Measurements from ENCODE around the gene LGALS9B.
"Not testable (repeated sequence)": the region's sequence is repeated elsewhere in the genome, so short reads cannot be mapped to it uniquely, and the experiment has no call there.

The LGALS9B gene

GRCh38 chr17:20455106-20455505 lies 12.2 kb downstream of the LGALS9B start:
- H3K27ac ChIP-seq (ENCODE audit: insufficient read depth in 1 of 2, low read depth in 1 of 2, low read length in 2 of 2, poor library complexity in 1 of 2, severe bottlenecking in 2 of 2); H3K4me3 ChIP-seq (ENCODE audit: control insufficient read depth in 1 of 7, extremely low read depth in 1 of 7, insufficient read depth in 4 of 7, low read depth in 2 of 7, low read length in 6 of 7); DNase-seq; H3K4me1 ChIP-seq (ENCODE audit: control extremely low read depth in 1 of 4, control insufficient read depth in 4 of 4, insufficient read depth in 4 of 4, low read length in 3 of 4); H3K27me3 ChIP-seq (replicated peaks in 2 of 5; ENCODE audit: control insufficient read depth in 4 of 5, insufficient read depth in 5 of 5, low read length in 4 of 5); H3K9me3 ChIP-seq (ENCODE audit: control extremely low read depth in 1 of 5, control insufficient read depth in 4 of 5, insufficient read depth in 2 of 5, low read depth in 1 of 5, low read length in 4 of 5); POLR2A ChIA-PET; H3K36me3 ChIP-seq (ENCODE audit: control insufficient read depth in 4 of 4, insufficient read depth in 4 of 4, low read length in 3 of 4); CTCF ChIA-PET: not testable (repeated sequence)
- WGBS (ENCODE audit: insufficient coverage), result no CpG with 5 or more reads among the region's 10 CpGs

- H3K4me1 ChIP-seq (ENCODE audit: control extremely low read depth in 1 of 4, control insufficient read depth in 4 of 4, insufficient read depth in 4 of 4, low read length in 3 of 4); H3K9me3 ChIP-seq (ENCODE audit: control extremely low read depth in 1 of 5, control insufficient read depth in 4 of 5, insufficient read depth in 2 of 5, low read depth in 1 of 5, low read length in 4 of 5); H3K36me3 ChIP-seq (ENCODE audit: control insufficient read depth in 4 of 4, insufficient read depth in 4 of 4, low read length in 3 of 4); H3K27ac ChIP-seq (ENCODE audit: insufficient read depth in 1 of 2, low read depth in 1 of 2, low read length in 2 of 2, poor library complexity in 1 of 2, severe bottlenecking in 2 of 2); H3K4me3 ChIP-seq (ENCODE audit: control insufficient read depth in 1 of 7, extremely low read depth in 1 of 7, insufficient read depth in 4 of 7, low read depth in 2 of 7, low read length in 6 of 7); CTCF ChIA-PET; POLR2A ChIA-PET; H3K27me3 ChIP-seq (replicated peaks in 2 of 5; ENCODE audit: control insufficient read depth in 4 of 5, insufficient read depth in 5 of 5, low read length in 4 of 5); DNase-seq: not testable (repeated sequence)
- WGBS (ENCODE audit: insufficient coverage), result no CpG with 5 or more reads among the region's 11 CpGs
Observed at GRCh38 chr17:20453820-20454434, 13.4 kb downstream of the LGALS9B start.

DNA sequence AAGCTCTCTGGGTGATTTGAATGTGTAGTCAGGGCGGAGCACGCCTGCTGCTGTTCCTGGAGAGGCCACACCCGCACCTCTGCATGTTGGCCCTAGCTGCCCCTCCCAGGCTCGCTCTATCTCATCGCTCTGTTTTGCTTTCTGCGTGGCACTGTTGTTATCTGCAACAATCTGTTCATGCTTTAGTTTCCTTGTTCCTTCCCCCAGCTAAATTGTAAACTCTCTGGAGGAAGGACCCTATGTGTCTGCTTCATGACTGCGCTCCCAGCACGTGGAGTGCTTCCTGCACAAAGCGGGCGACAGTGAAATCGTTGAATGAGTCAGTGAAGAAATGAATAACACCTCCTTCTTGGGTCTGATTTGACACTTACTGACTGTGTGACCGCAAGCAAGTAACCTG lies 16.5 kb downstream of the LGALS9B start:
- H3K27me3 ChIP-seq (replicated peaks in 2 of 5; ENCODE audit: control insufficient read depth in 4 of 5, insufficient read depth in 5 of 5, low read length in 4 of 5); H3K9me3 ChIP-seq (ENCODE audit: control extremely low read depth in 1 of 5, control insufficient read depth in 4 of 5, insufficient read depth in 2 of 5, low read depth in 1 of 5, low read length in 4 of 5); H3K4me1 ChIP-seq (ENCODE audit: control extremely low read depth in 1 of 4, control insufficient read depth in 4 of 4, insufficient read depth in 4 of 4, low read length in 3 of 4); CTCF ChIA-PET; H3K36me3 ChIP-seq (ENCODE audit: control insufficient read depth in 4 of 4, insufficient read depth in 4 of 4, low read length in 3 of 4); POLR2A ChIA-PET; H3K27ac ChIP-seq (ENCODE audit: insufficient read depth in 1 of 2, low read depth in 1 of 2, low read length in 2 of 2, poor library complexity in 1 of 2, severe bottlenecking in 2 of 2); H3K4me3 ChIP-seq (ENCODE audit: control insufficient read depth in 1 of 7, extremely low read depth in 1 of 7, insufficient read depth in 4 of 7, low read depth in 2 of 7, low read length in 6 of 7): not testable (repeated sequence)
- DNase-seq, result peak; percentile 65 to 90 (median 75)
- no CpG with 5 or more reads among the region's 12 CpGs for WGBS (ENCODE audit: insufficient coverage)

- 97% methylated on average over 6 of the region's 26 CpGs for WGBS (ENCODE audit: insufficient coverage)
- CTCF ChIA-PET, POLR2A ChIA-PET: not testable (repeated sequence)
Observed at GRCh38 chr17:20447534-20448321, 19.6 kb downstream of the LGALS9B start.

DNA sequence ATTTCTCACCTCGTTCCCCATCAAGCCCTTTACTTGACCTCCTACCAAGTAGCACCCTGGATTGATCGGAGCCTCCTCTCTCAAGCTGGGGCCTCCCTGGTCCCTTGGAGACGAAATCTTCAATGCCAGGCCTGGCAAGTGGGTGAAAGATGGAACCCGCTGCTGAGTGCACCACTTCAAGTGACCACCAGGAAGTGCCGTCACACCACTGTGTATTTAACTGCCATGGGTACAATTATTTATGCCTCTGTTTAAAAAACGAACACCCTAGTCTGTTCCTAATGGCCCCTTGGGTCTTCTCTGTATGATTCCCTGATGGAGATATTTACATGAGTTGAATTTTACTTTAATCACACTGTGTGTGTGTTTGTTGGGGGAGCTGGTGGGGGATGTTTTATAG lies 20.4 kb downstream of the LGALS9B start:
- WGBS (ENCODE audit: insufficient coverage), result no CpG with 5 or more reads among the region's 6 CpGs
- H3K36me3 ChIP-seq (ENCODE audit: control insufficient read depth in 4 of 4, insufficient read depth in 4 of 4, low read length in 3 of 4); H3K9me3 ChIP-seq (ENCODE audit: control extremely low read depth in 1 of 5, control insufficient read depth in 4 of 5, insufficient read depth in 2 of 5, low read depth in 1 of 5, low read length in 4 of 5); H3K27ac ChIP-seq (ENCODE audit: insufficient read depth in 1 of 2, low read depth in 1 of 2, low read length in 2 of 2, poor library complexity in 1 of 2, severe bottlenecking in 2 of 2); CTCF ChIA-PET; H3K4me1 ChIP-seq (ENCODE audit: control extremely low read depth in 1 of 4, control insufficient read depth in 4 of 4, insufficient read depth in 4 of 4, low read length in 3 of 4); H3K27me3 ChIP-seq (replicated peaks in 2 of 5; ENCODE audit: control insufficient read depth in 4 of 5, insufficient read depth in 5 of 5, low read length in 4 of 5); POLR2A ChIA-PET; H3K4me3 ChIP-seq (ENCODE audit: control insufficient read depth in 1 of 7, extremely low read depth in 1 of 7, insufficient read depth in 4 of 7, low read depth in 2 of 7, low read length in 6 of 7): not testable (repeated sequence)
- peak in 1 of 3 donors; percentile 4 for DNase-seq

More at GRCh38 chr17:20447534-20448321, 19.6 kb downstream of the LGALS9B start:
- H3K4me1 ChIP-seq (ENCODE audit: control extremely low read depth in 1 of 4, control insufficient read depth in 4 of 4, insufficient read depth in 4 of 4, low read length in 3 of 4); DNase-seq; H3K9me3 ChIP-seq (ENCODE audit: control extremely low read depth in 1 of 5, control insufficient read depth in 4 of 5, insufficient read depth in 2 of 5, low read depth in 1 of 5, low read length in 4 of 5); H3K36me3 ChIP-seq (ENCODE audit: control insufficient read depth in 4 of 4, insufficient read depth in 4 of 4, low read length in 3 of 4); H3K27ac ChIP-seq (ENCODE audit: insufficient read depth in 1 of 2, low read depth in 1 of 2, low read length in 2 of 2, poor library complexity in 1 of 2, severe bottlenecking in 2 of 2); H3K27me3 ChIP-seq (replicated peaks in 2 of 5; ENCODE audit: control insufficient read depth in 4 of 5, insufficient read depth in 5 of 5, low read length in 4 of 5); H3K4me3 ChIP-seq (ENCODE audit: control insufficient read depth in 1 of 7, extremely low read depth in 1 of 7, insufficient read depth in 4 of 7, low read depth in 2 of 7, low read length in 6 of 7): not testable (repeated sequence)

GRCh38 chr17:20444581-20445236 lies 22.6 kb downstream of the LGALS9B start:
- POLR2A ChIA-PET; H3K4me3 ChIP-seq (ENCODE audit: control insufficient read depth in 1 of 7, extremely low read depth in 1 of 7, insufficient read depth in 4 of 7, low read depth in 2 of 7, low read length in 6 of 7); H3K36me3 ChIP-seq (ENCODE audit: control insufficient read depth in 4 of 4, insufficient read depth in 4 of 4, low read length in 3 of 4); DNase-seq; CTCF ChIA-PET; H3K27ac ChIP-seq (ENCODE audit: insufficient read depth in 1 of 2, low read depth in 1 of 2, low read length in 2 of 2, poor library complexity in 1 of 2, severe bottlenecking in 2 of 2); H3K9me3 ChIP-seq (ENCODE audit: control extremely low read depth in 1 of 5, control insufficient read depth in 4 of 5, insufficient read depth in 2 of 5, low read depth in 1 of 5, low read length in 4 of 5); H3K4me1 ChIP-seq (ENCODE audit: control extremely low read depth in 1 of 4, control insufficient read depth in 4 of 4, insufficient read depth in 4 of 4, low read length in 3 of 4); H3K27me3 ChIP-seq (replicated peaks in 2 of 5; ENCODE audit: control insufficient read depth in 4 of 5, insufficient read depth in 5 of 5, low read length in 4 of 5): not testable (repeated sequence)
- WGBS (ENCODE audit: insufficient coverage), result 89% methylated on average over 1 of the region's 8 CpGs

GRCh38 chr17:20444173-20444572 lies 23.2 kb downstream of the LGALS9B start:
- H3K4me1 ChIP-seq (ENCODE audit: control extremely low read depth in 1 of 4, control insufficient read depth in 4 of 4, insufficient read depth in 4 of 4, low read length in 3 of 4); H3K27me3 ChIP-seq (replicated peaks in 2 of 5; ENCODE audit: control insufficient read depth in 4 of 5, insufficient read depth in 5 of 5, low read length in 4 of 5); H3K36me3 ChIP-seq (ENCODE audit: control insufficient read depth in 4 of 4, insufficient read depth in 4 of 4, low read length in 3 of 4); CTCF ChIA-PET; H3K9me3 ChIP-seq (ENCODE audit: control extremely low read depth in 1 of 5, control insufficient read depth in 4 of 5, insufficient read depth in 2 of 5, low read depth in 1 of 5, low read length in 4 of 5); H3K27ac ChIP-seq (ENCODE audit: insufficient read depth in 1 of 2, low read depth in 1 of 2, low read length in 2 of 2, poor library complexity in 1 of 2, severe bottlenecking in 2 of 2); H3K4me3 ChIP-seq (ENCODE audit: control insufficient read depth in 1 of 7, extremely low read depth in 1 of 7, insufficient read depth in 4 of 7, low read depth in 2 of 7, low read length in 6 of 7); POLR2A ChIA-PET; DNase-seq: not testable (repeated sequence)
- WGBS (ENCODE audit: insufficient coverage), result 90% methylated on average over 12 of the region's 16 CpGs

Measured in common myeloid progenitor, CD34-positive (primary cell).